Parietal lobe (tissue), 1 donor: ENCODE measurements around the gene NCBP2. TPM values are rescaled to one million over a fixed set of nuclear protein-coding genes. Genes with fewer than 3 reads are reported as not detected.

Experiments
- total RNA-seq: library from RNA; depleted of rRNA; stranded (reverse); fragments of >200 nt; gene quantifications from one replicate; pipeline ENCODE4 v1.2.3, GENCODE V29; 2014

NCBP2 gene
- total RNA-seq = 84.2 TPM

GRCh38 chr3:196942226-196942914, at the start of gene NCBP2:
TSS of gene NCBP2 (minus strand) at chr3:196942528. CDS start at chr3:196942503, 25 bp downstream.

GRCh38 chr3:196968233-196969133, 26.2 kb upstream of the NCBP2 start, which contains the start of gene PIGZ:
TSS of gene PIGZ (minus strand) at chr3:196968833. CDS start at chr3:196952031, 16,802 bp downstream.

Other genes with a start within 250 kb of the NCBP2 start
- 5.6 TPM for gene CEP19, start 230.3 kb downstream of the NCBP2 start, total RNA-seq
- 42.3 TPM for gene PIGX, start 230.2 kb downstream of the NCBP2 start, total RNA-seq
- 90.1 TPM for gene PAK2, start 202.7 kb downstream of the NCBP2 start, total RNA-seq
- gene SENP5, start 74.6 kb downstream of the NCBP2 start, total RNA-seq = 77.3 TPM
- gene PIGZ, start 26.3 kb upstream of the NCBP2 start, total RNA-seq = 9.1 TPM
- gene MELTF, start 87.3 kb upstream of the NCBP2 start, total RNA-seq = 3.4 TPM